T-helper 2 cell treated with Interferon-gamma antibody and Interleukin-4, amounts not matched to agents 5 μg/mL and 100 μg/mL, for 36 hours (primary cell): Measurements from ENCODE around the gene DNM3.
"Not testable (repeated sequence)": the region's sequence is repeated elsewhere in the genome, so short reads cannot be mapped to it uniquely, and the experiment has no call there.

Experiments used
- DNase-seq: peaks from one replicate; pipeline ENCODE4 v3.0.0; 2021; ENCODE audit warnings: low spot score
- H3K27ac Mint-ChIP-seq: one replicate; pipeline ENCODE4 v1.8.0; 2021; ENCODE audit warnings: mild to moderate bottlenecking, mixed read lengths
- H3K27me3 Mint-ChIP-seq: one replicate; pipeline ENCODE4 v1.8.0; 2021; ENCODE audit warnings: low read depth, mixed read lengths
- H3K36me3 Mint-ChIP-seq: one replicate; pipeline ENCODE4 v1.8.0; 2021; ENCODE audit warnings: low read depth, mixed read lengths
- H3K4me1 Mint-ChIP-seq: one replicate; pipeline ENCODE4 v1.8.0; 2021; ENCODE audit warnings: low read depth, mixed read lengths
- H3K4me3 Mint-ChIP-seq: one replicate; pipeline ENCODE4 v1.8.0; 2022; ENCODE audit warnings: mild to moderate bottlenecking, moderate library complexity, mixed read lengths
- H3K9me3 Mint-ChIP-seq: one replicate; pipeline ENCODE4 v1.8.0; 2021; ENCODE audit warnings: mixed read lengths

Gene DNM3

DNA sequence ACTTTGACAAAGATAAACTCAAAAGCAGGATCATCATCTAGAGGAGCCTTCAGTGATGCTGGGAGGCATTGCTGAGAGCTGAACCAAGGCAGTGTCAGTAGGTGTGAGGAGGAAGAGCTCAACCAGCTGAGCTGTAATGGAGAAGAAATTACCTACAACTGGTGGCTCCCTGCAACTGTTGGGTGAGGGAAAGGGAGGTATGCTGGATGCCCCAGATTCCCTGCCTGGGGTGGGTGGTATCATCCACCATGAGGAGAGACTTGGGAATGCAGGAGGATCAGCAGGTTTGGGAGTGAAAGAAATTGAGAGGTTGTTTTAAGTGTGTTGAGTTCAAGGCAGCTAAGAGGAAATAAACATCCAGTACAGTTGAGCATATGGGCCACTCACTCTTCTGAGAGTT lies 199.8 kb downstream of the DNM3 start:
- H3K4me3 Mint-ChIP-seq = no peak overlapping the region
- no peak for DNase-seq
- no peak overlapping the region for H3K27ac Mint-ChIP-seq
- H3K9me3 Mint-ChIP-seq = peaks cover 5% of the 10 kb centered on the region
- H3K36me3 Mint-ChIP-seq = peaks cover 5% of the 10 kb centered on the region
- H3K27me3 Mint-ChIP-seq = no peaks in the 10 kb centered on the region
- H3K4me1 Mint-ChIP-seq = peaks cover 6% of the 10 kb centered on the region

DNA sequence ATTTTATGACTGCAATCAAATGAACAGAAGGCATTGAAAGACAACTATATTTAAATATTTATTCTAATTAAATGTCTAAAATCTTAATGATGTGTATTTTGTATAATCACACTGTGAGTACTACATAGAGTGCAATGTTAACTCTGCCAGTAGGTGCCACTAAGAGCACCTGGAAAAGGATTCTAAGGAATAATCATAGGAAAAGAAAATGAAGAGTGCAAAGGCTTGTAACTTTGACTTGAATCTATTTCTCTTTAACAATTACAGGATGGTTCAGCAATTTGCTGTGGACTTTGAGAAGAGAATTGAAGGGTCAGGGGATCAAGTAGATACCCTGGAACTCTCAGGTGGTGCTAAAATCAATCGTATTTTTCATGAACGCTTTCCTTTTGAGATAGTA lies 200.4 kb downstream of the DNM3 start:
- Mint-ChIP-seq H3K27me3 (no peaks in the 10 kb centered on the region), H3K4me3 (no peak overlapping the region), H3K4me1 (peaks cover 6% of the 10 kb centered on the region), H3K27ac (no peak overlapping the region), H3K36me3 (peaks cover 5% of the 10 kb centered on the region), H3K9me3 (peaks cover 5% of the 10 kb centered on the region)
- no peak for DNase-seq

DNA sequence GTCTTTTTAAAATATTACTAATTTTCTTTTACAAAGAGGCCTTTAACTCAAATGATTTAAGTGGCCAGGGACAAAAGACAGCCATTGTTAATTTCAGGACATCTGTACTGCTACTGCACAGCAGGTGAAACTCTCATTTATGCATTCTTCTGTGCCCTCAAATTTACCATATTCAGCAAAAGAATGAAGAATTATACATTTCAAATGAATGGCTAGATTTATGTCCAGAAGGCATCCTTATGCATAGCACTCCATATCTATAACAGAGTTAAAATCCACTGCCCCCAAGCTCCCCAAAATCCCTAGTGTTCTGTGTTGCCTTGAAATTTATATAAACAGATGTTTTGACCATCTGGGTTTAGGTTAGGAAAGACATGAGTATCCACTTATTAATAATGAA lies 202.6 kb downstream of the DNM3 start:
- no peaks in the 10 kb centered on the region for H3K27me3 Mint-ChIP-seq
- no peak overlapping the region for H3K27ac Mint-ChIP-seq
- H3K4me3 Mint-ChIP-seq = no peak overlapping the region
- no peak for DNase-seq
- H3K9me3 Mint-ChIP-seq = peaks cover 5% of the 10 kb centered on the region
- peaks cover 5% of the 10 kb centered on the region for H3K36me3 Mint-ChIP-seq
- H3K4me1 Mint-ChIP-seq = peaks cover 6% of the 10 kb centered on the region

DNA sequence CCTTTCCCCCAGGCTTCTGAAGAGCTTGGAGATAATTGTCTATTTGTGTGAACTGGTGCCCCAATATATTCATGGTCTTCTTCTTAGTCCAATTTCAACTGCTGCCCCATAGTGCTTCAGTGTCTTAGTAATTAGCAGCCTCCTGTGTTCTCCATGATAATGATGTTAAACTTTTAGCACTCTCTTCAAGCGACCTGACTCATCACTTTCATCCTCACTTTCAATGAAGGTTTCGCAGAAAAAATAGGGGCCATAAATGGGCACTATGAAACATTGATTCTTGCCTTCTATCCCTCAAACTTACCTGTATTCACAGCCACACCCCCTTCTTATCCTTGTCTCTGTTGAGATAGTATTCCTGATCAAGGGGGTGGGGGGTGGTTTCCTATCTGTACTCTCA lies 210.6 kb downstream of the DNM3 start:
- H3K9me3 Mint-ChIP-seq = no peaks in the 10 kb centered on the region
- DNase-seq = no peak
- H3K27me3 Mint-ChIP-seq = no peaks in the 10 kb centered on the region

DNA sequence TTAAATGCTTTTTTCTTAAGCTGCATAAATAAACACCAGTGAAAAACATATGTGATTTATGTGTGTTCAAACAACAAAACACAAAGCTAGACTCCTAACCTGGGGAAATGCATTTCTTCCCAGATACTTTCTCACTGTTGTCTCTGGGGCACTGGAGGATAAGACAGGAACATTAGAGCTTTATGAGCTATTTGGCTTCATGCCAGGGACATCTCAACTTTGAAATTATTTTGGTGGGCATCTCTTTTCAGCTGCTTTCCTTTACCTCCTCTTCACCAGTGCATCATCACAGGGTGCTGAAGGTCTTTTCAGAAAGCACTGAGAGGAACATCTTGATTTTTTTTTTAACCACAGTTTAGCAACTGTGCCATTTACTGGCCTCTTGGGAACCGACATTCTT lies 212.9 kb downstream of the DNM3 start:
- no peaks in the 10 kb centered on the region for H3K27me3 Mint-ChIP-seq
- H3K36me3 Mint-ChIP-seq = no peaks in the 10 kb centered on the region

More for the DNA sequence above, 210.6 kb downstream of the DNM3 start:
- Mint-ChIP-seq H3K4me3 (no peak overlapping the region), H3K4me1 (no peaks in the 10 kb centered on the region), H3K27ac (no peak overlapping the region), H3K36me3 (no peaks in the 10 kb centered on the region)

DNA sequence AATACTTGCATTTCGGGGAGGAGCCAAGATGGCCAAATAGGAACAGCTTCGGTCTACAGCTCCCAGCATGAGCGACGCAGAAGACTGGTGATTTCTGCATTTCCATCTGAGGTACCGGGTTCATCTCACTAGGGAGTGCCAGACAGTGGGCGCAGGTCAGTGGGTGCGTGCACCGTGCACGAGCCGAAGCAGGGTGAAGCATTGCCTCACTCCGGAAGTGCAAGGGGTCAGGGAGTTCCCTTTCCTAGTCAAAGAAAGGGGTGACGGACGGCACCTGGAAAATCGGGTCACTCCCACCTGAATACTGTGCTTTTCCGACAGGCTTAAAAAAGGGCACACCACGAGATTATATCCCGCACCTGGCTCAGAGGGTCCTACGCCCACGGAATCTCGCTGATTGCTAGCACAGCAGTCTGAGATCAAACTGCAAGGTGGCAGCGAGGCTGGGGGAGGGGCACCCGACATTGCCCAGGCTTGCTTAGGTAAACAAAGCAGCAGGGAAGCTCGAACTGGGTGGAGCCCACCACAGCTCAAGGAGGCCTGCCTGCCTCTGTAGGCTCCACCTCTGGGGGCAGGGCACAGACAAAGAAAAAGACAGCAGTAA lies 214.6 kb downstream of the DNM3 start:
- not testable (repeated sequence) for H3K36me3 Mint-ChIP-seq, H3K4me3 Mint-ChIP-seq, H3K9me3 Mint-ChIP-seq, H3K27ac Mint-ChIP-seq, H3K27me3 Mint-ChIP-seq, H3K4me1 Mint-ChIP-seq, DNase-seq

More for the DNA sequence above, 212.9 kb downstream of the DNM3 start:
- Mint-ChIP-seq H3K27ac (no peak overlapping the region), H3K4me1 (no peaks in the 10 kb centered on the region), H3K4me3 (no peak overlapping the region), H3K9me3 (no peaks in the 10 kb centered on the region)
- no peak for DNase-seq

DNA sequence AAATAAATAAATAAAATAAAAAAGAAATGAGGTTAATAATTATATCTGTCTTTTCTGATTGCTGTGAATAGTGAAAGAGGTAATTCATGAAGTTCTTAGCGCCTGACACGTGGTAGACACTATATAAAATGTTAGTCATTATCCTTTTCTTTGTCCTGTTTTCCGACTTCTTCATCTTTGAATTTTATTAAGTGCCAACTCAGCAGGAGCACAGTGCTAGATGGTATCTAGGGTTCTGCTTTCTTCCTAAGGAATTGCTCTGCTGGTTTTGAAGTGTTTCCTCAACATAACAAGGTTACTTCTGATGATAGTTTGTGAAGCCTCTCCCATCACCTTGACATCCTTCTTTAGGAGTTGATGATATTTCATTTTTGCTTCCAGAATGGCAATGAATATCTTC lies 227.0 kb downstream of the DNM3 start:
- Mint-ChIP-seq H3K27me3 (peaks cover 2% of the 10 kb centered on the region), H3K27ac (no peak overlapping the region), H3K36me3 (no peaks in the 10 kb centered on the region), H3K4me1 (no peaks in the 10 kb centered on the region), H3K4me3 (no peak overlapping the region), H3K9me3 (no peaks in the 10 kb centered on the region)
- DNase-seq = no peak

DNA sequence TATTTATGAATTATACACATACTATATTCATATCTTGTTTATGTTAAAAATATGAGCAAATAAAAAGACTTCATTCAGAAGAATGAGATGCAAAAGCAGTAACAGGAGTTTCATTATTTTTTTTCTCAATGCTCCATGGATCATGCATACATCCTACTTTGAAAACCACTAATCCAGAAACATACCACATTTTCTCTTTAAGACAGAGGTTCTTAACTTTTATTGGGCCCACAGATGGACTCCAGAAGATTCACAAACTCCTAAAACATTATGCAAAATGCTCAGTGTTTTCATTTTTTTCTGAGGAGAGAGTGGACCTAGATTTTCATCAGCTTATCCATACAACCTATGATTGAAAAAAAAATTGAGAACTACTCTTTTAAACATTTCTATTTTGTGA lies 227.8 kb downstream of the DNM3 start:
- no peak overlapping the region for H3K4me3 Mint-ChIP-seq
- no peaks in the 10 kb centered on the region for H3K9me3 Mint-ChIP-seq
- H3K27me3 Mint-ChIP-seq = peaks cover 2% of the 10 kb centered on the region
- no peaks in the 10 kb centered on the region for H3K36me3 Mint-ChIP-seq
- no peak overlapping the region for H3K27ac Mint-ChIP-seq
- H3K4me1 Mint-ChIP-seq = no peaks in the 10 kb centered on the region
- DNase-seq = no peak

DNA sequence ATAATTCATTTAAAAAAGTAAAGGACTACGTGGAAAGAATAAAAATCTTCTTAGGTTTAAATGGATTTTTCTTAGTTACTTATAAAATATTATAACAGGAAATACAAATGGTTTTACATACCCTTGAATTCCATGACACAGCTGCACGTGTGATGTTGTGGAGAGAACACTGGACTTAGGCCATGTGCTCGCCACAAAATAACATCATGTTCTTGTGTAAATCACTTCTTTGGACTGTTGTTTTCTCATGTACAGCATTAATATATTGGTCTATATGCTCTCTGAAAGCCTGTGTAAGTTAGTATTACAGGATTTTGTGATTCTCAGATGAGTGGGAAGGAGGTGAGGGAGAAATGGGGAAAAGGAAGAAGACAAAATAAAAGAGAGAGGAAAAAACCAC lies 228.2 kb downstream of the DNM3 start:
- Mint-ChIP-seq H3K4me1 (no peaks in the 10 kb centered on the region), H3K36me3 (no peaks in the 10 kb centered on the region), H3K4me3 (no peak overlapping the region), H3K27me3 (peaks cover 2% of the 10 kb centered on the region), H3K9me3 (no peaks in the 10 kb centered on the region), H3K27ac (no peak overlapping the region)
- DNase-seq = no peak

DNA sequence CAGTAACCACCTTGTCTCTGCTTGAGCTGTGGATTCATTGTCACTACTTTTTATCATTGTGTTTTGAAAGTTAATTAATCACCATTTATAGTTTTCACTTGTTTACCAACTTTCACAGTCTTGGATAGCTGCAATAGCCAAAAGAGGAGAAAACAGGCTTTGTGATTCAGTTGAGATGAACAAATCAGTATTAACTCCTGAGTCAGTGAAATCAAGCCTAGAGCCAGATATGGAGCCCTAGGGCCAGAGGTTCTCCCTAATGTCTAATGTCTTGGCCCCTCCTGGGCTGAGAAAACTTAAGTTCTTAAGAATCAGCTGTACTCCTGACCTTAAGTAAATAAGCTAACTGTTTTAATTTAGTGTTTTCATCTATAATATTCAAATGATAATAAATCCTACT lies 228.8 kb downstream of the DNM3 start:
- DNase-seq = no peak
- Mint-ChIP-seq H3K27ac (no peak overlapping the region), H3K27me3 (peaks cover 2% of the 10 kb centered on the region), H3K4me1 (no peaks in the 10 kb centered on the region), H3K36me3 (no peaks in the 10 kb centered on the region), H3K9me3 (no peaks in the 10 kb centered on the region), H3K4me3 (no peak overlapping the region)

DNA sequence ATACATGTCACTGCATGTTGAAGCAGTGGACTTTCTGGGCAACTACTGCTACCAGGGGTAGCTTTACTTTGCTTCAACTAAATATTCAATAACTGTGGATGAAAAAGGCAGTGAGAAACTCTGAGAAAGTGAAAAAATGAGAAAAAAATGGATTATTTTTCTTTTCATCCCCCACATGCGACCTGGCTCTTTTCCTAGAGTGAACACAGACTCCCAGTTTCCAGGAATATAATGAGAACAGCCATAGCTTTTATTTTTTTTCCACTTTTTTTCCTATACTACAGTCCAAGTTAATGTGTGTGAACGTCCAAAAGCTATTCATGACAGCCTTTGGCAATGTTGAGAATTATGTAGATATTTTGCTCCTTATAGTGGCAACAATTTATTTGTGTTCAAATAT lies 230.4 kb downstream of the DNM3 start:
- H3K4me3 Mint-ChIP-seq = no peak overlapping the region
- no peak overlapping the region for H3K27ac Mint-ChIP-seq
- H3K9me3 Mint-ChIP-seq = no peaks in the 10 kb centered on the region
- no peaks in the 10 kb centered on the region for H3K4me1 Mint-ChIP-seq
- no peak for DNase-seq
- H3K27me3 Mint-ChIP-seq = peaks cover 6% of the 10 kb centered on the region
- no peaks in the 10 kb centered on the region for H3K36me3 Mint-ChIP-seq

DNA sequence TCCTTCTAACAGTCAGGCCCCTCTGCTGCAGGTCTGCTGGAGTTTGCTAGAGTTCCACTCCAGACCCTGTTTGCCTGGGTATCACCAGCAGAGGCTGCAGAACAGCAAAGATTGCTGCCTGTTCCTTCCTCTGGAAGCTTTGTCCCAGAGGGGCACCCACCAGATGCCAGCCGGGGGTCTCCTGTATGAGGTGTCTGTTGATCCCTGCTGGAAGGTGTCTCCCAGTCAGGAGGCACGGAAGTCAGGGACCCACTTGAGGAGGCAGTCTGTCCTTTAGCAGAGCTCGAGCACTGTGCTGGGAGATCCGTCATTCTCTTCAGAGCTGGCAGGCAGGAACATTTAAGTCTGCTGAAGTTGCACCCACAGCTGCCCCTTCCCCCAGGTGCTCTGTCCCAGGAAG lies 238.6 kb downstream of the DNM3 start:
- peaks cover 18% of the 10 kb centered on the region for H3K27me3 Mint-ChIP-seq
- not testable (repeated sequence) for H3K9me3 Mint-ChIP-seq, H3K27ac Mint-ChIP-seq, H3K36me3 Mint-ChIP-seq, H3K4me1 Mint-ChIP-seq, DNase-seq, H3K4me3 Mint-ChIP-seq

DNA sequence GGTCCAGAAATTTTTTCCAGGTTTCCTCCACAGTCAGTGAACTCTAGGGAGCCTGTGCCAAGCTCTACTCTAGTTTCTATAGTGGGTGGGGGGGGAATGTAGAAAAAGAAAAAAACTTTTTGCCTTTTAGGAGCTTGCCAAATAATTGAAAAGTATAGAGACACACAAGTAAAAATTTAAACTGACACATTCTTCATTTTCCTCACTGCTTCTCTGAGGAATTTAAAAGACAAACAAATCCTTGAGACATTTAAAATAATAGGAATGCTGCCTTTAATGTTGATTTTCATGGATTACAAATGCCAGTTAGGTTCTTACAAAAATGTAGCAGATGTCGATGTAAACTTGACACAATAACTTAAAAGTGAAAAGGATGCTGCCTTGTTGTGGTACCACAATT lies 241.9 kb downstream of the DNM3 start:
- no peaks in the 10 kb centered on the region for H3K4me1 Mint-ChIP-seq
- no peaks in the 10 kb centered on the region for H3K9me3 Mint-ChIP-seq
- H3K36me3 Mint-ChIP-seq = no peaks in the 10 kb centered on the region
- peaks cover 13% of the 10 kb centered on the region for H3K27me3 Mint-ChIP-seq
- DNase-seq = no peak
- H3K27ac Mint-ChIP-seq = no peak overlapping the region
- H3K4me3 Mint-ChIP-seq = no peak overlapping the region

DNA sequence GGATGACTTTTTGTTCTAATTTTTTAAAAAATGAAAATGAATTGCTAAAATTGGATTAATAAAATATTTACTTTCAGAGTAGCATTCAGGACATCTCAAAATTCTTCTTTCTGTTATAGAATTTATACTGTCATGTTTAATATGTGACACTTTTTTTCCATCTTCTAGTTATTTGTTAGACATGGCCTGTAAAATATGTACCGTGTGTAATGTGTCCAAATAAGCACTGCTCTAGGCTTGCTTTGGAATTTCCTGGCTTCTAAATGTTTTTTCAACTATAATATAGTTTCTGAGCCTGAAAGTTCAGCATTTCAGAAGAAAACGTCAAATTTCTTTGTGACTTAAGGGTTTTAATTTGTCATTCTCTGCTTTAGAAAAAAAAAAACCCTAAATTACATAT lies 243.6 kb downstream of the DNM3 start:
- Mint-ChIP-seq H3K27ac (no peak overlapping the region), H3K4me1 (no peaks in the 10 kb centered on the region), H3K4me3 (no peak overlapping the region), H3K9me3 (no peaks in the 10 kb centered on the region), H3K36me3 (no peaks in the 10 kb centered on the region), H3K27me3 (peaks cover 5% of the 10 kb centered on the region)
- no peak for DNase-seq

DNA sequence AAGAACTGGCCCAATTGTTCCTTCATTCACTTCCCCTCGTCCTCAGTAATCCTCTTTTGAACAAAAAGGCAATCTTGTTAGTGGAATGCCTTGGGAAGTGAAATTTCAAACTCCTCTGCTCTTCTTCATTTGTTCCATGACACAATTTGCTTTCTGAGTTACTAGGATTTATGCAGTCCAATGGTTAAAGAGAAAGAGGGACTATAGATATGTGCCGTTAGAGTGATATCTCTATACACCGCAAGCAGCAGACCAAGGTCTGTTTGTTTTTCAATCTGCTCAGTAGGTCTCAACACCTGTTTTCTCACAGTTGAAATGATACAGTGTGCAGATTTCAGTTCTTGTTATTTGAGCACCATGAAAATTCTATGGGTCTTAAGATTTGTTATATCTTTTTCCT lies 244.0 kb downstream of the DNM3 start:
- H3K9me3 Mint-ChIP-seq = no peaks in the 10 kb centered on the region
- no peaks in the 10 kb centered on the region for H3K36me3 Mint-ChIP-seq
- H3K4me3 Mint-ChIP-seq = no peak overlapping the region
- DNase-seq = no peak
- peaks cover 3% of the 10 kb centered on the region for H3K4me1 Mint-ChIP-seq
- H3K27me3 Mint-ChIP-seq = peaks cover 5% of the 10 kb centered on the region
- no peak overlapping the region for H3K27ac Mint-ChIP-seq
